A673 (cell line): ENCODE data around the gene ZYG11A.

Experiments used
- CTCF ChIP-seq: fragments of 300-800, 200-600 bp; sonication (generic); conservative IDR thresholded peaks from 2 replicates; pipeline ENCODE4 v1.5.1; 2017; ENCODE audit warnings: low read depth, mild to moderate bottlenecking, antibody characterized with exemption, low read length, moderate library complexity, mixed read lengths
- EZH2 ChIP-seq: fragments of 200-600 bp; sonication (generic); IDR thresholded peaks from 2 replicates; pipeline ENCODE4 v1.6.1; 2017; ENCODE audit warnings: borderline replicate concordance, low read depth, mild to moderate bottlenecking, mixed read lengths, antibody characterized with exemption, low read length; ENCODE audit not compliant: poor library complexity, severe bottlenecking

GRCh38 chr1:52938183-52938451, 95.6 kb downstream of the ZYG11A start:
- no peak for TF ChIP-seq CTCF
- TF ChIP-seq EZH2, result no peak
